MCF 10A (cell line): Measurements from ENCODE around the gene TP53AIP1. TPM values are rescaled to one million over a fixed set of nuclear protein-coding genes. Genes with fewer than 3 reads are reported as not detected.
A peak's percentile ranks its signal among the peaks of the same experiment; 100 is the strongest.

ENCODE experiments used
- BruUV-seq: library from RNA; stranded (reverse); fragments of 400-500 nt; replicated peaks from 2 replicates; lab custom pipeline; 2021; lab: Mats Ljungman, UMichigan
- CTCF ChIA-PET: fragments of 300-600 bp; sonication (Branson Sonifier 250); formaldehyde crosslinking; extraction: SDS; loops from one replicate; lab custom pipeline; 2021; ENCODE audit warnings: antibody characterized with exemption, inconsistent platforms; lab: Yijun Ruan, JAX
- POLR2A ChIA-PET: fragments of 300-600, 350-650 bp; sonication (Branson Sonifier 250); formaldehyde crosslinking; extraction: SDS; loops from one replicate; lab custom pipeline; 2020; ENCODE audit warnings: antibody characterized with exemption, inconsistent platforms; lab: Yijun Ruan, JAX
- DNase-seq: peaks from one replicate; pipeline ENCODE4 v3.0.0-alpha.2; 2018; ENCODE audit not compliant: unreplicated experiment
- H3K27ac Mint-ChIP-seq: one replicate; pipeline ENCODE4 v1.8.0; 2022; ENCODE audit warnings: mild to moderate bottlenecking, low read depth, mixed read lengths; ENCODE audit not compliant: unreplicated experiment
- H3K27me3 Mint-ChIP-seq: one replicate; pipeline ENCODE4 v1.8.0; 2022; ENCODE audit warnings: mixed read lengths; ENCODE audit not compliant: insufficient read depth, unreplicated experiment
- H3K36me3 Mint-ChIP-seq: one replicate; pipeline ENCODE4 v1.8.0; 2022; ENCODE audit warnings: mild to moderate bottlenecking, moderate library complexity, mixed read lengths; ENCODE audit not compliant: insufficient read depth, unreplicated experiment
- H3K4me1 Mint-ChIP-seq: one replicate; pipeline ENCODE4 v1.8.0; 2022; ENCODE audit warnings: mixed read lengths; ENCODE audit not compliant: insufficient read depth, unreplicated experiment
- H3K4me3 Mint-ChIP-seq: one replicate; pipeline ENCODE4 v1.8.0; 2022; ENCODE audit warnings: mild to moderate bottlenecking, moderate library complexity, mixed read lengths; ENCODE audit not compliant: unreplicated experiment
- H3K9me3 Mint-ChIP-seq: one replicate; pipeline ENCODE4 v1.8.0; 2022; ENCODE audit warnings: mixed read lengths; ENCODE audit not compliant: unreplicated experiment
- intact Hi-C: fragments of 100-400 bp; cut with micrococcal nuclease; formaldehyde crosslinking; loops from 2 replicates; pipeline ENCODE4 v1.14.1; 2022
- total RNA-seq: library from RNA; stranded (reverse); gene quantifications from 2 replicates; pipeline ENCODE4 v1.2.3, GENCODE V29; 2022
- TF ChIP-seq, protein P1 (sequence below): fragments of 200-600 bp; IDR thresholded peaks from one replicate; pipeline ENCODE4 v1.8.0; 2022; ENCODE audit warnings: antibody characterized with exemption, mild to moderate bottlenecking; ENCODE audit not compliant: unreplicated experiment

TP53AIP1 gene
- total RNA-seq, 1 experiment from 2014 or later = 4.5 TPM

DNA sequence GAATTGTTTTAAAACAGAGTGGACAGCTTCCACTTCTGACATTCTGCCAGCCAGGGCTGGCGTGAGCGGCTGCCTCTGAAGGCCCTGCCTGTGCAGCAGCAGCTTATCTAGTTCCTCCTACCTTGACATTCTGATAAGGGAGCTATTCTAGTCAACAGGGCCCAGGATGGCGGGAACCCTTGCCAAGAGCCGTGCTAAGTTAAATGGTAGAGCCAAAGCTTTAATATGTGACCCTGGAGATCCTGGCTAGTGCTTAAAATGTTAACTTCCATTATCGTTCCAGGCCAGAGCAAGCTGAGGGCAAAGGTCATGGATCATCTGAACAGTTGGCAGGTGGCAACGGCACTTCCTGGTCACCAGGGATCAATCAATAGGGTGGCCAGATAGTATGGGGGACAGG, 48.0 kb downstream of the TP53AIP1 start:
- no peak overlapping the region for H3K27ac Mint-ChIP-seq
- no peak for DNase-seq
- no peaks in the 10 kb centered on the region for H3K9me3 Mint-ChIP-seq
- POLR2A ChIA-PET = no interaction called here
- no peaks in the 10 kb centered on the region for H3K27me3 Mint-ChIP-seq
- no TSS peak for BruUV-seq
- intact Hi-C loops = no loop called here
- peaks cover 21% of the 10 kb centered on the region for H3K4me1 Mint-ChIP-seq
- CTCF ChIA-PET = interaction anchor here (0.6 to 13.1 kb wide), 3 partner anchors 10 to 615 kb away, joined by 3 to 598 read pairs (median 22); partner anchors contain the start of gene TP53AIP1
- no peaks in the 10 kb centered on the region for H3K36me3 Mint-ChIP-seq
- TF ChIP-seq, protein P1, sequence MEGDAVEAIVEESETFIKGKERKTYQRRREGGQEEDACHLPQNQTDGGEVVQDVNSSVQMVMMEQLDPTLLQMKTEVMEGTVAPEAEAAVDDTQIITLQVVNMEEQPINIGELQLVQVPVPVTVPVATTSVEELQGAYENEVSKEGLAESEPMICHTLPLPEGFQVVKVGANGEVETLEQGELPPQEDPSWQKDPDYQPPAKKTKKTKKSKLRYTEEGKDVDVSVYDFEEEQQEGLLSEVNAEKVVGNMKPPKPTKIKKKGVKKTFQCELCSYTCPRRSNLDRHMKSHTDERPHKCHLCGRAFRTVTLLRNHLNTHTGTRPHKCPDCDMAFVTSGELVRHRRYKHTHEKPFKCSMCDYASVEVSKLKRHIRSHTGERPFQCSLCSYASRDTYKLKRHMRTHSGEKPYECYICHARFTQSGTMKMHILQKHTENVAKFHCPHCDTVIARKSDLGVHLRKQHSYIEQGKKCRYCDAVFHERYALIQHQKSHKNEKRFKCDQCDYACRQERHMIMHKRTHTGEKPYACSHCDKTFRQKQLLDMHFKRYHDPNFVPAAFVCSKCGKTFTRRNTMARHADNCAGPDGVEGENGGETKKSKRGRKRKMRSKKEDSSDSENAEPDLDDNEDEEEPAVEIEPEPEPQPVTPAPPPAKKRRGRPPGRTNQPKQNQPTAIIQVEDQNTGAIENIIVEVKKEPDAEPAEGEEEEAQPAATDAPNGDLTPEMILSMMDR = no peak
- H3K4me3 Mint-ChIP-seq = no peak overlapping the region

DNA sequence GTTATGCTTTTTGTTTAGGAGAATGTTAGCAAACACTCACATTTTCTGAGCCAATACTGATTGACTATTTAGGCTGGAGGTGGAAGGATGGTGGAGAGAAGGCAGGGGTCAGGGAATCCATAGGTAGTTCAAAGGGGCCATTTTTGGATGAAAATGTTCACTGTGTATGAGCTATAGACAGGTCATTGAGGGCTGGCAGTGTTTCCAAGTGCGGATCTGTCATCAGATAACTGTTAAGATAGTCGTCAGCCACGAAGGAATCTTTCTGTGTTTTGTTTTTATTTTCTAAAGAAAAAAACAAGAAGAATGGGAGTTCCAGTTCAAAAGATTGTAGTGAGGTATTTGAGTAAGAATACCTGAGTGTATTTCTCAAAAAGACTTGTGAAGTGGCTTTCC, 48.4 kb downstream of the TP53AIP1 start:
- H3K36me3 Mint-ChIP-seq = no peaks in the 10 kb centered on the region
- H3K4me1 Mint-ChIP-seq = peaks cover 21% of the 10 kb centered on the region
- POLR2A ChIA-PET = interaction anchor here (2.6 kb wide), 1 partner anchor 10 kb away, joined by 9 read pairs; no protein-coding TSS in a partner anchor
- H3K27me3 Mint-ChIP-seq = no peaks in the 10 kb centered on the region
- BruUV-seq = no TSS peak
- TF ChIP-seq, protein P1 = no peak
- CTCF ChIA-PET = interaction anchor here (0.6 to 13.1 kb wide), 3 partner anchors 10 to 615 kb away, joined by 3 to 598 read pairs (median 22); partner anchors contain the start of gene TP53AIP1
- no peak overlapping the region for H3K27ac Mint-ChIP-seq
- DNase-seq = no peak
- no peaks in the 10 kb centered on the region for H3K9me3 Mint-ChIP-seq
- intact Hi-C loops = no loop called here
- H3K4me3 Mint-ChIP-seq = no peak overlapping the region

DNA sequence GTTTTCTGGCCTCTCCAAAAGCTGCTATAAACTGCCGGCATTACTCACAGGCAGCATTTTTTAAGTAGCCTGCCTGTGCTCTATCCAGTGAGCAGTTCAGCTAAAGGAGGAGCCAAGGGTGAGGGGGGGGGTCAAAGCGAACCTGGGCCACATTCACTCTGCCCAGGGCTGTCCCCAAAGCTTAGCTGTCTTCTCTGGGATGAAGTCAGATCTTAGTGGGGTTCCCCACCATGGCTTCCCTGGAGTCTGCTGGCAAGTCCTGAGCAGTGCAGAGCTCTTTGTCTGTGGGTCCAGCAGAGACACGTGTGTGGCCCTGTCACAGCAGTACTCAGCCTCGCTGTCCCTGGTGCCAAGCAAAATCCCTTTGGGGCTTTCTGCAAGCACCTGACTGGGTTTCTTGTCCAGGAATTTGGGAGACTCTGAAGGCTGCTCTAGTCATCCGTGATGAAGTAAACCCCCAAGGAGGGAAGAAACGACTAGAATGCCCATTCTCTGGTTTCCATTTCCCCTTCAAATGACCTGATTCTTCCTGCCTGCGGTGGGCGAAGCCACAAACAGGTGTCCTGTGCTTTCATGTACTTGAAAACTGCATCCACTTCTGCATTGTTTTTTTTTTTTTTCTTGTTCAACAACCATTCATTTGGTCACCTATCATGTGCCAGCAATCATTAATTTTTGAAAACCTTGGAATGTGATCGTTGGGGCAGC, 48.9 kb downstream of the TP53AIP1 start:
- Mint-ChIP-seq H3K36me3 (no peaks in the 10 kb centered on the region), H3K4me3 (no peak overlapping the region), H3K27me3 (no peaks in the 10 kb centered on the region), H3K27ac (no peak overlapping the region), H3K9me3 (no peaks in the 10 kb centered on the region), H3K4me1 (peaks cover 15% of the 10 kb centered on the region)
- DNase-seq = no peak
- BruUV-seq = no TSS peak
- TF ChIP-seq, protein P1 = no peak
- intact Hi-C loops = no loop called here
- ChIA-PET CTCF (interaction anchor here (0.8 to 13.1 kb wide), 5 partner anchors 9 to 57 kb away, joined by 3 to 598 read pairs (median 14); partner anchors contain the start of gene TP53AIP1), POLR2A (interaction anchor here (1.7 to 2.6 kb wide), 2 partner anchors 10 to 14 kb away, joined by 7 to 9 read pairs; no protein-coding TSS in a partner anchor)

DNA sequence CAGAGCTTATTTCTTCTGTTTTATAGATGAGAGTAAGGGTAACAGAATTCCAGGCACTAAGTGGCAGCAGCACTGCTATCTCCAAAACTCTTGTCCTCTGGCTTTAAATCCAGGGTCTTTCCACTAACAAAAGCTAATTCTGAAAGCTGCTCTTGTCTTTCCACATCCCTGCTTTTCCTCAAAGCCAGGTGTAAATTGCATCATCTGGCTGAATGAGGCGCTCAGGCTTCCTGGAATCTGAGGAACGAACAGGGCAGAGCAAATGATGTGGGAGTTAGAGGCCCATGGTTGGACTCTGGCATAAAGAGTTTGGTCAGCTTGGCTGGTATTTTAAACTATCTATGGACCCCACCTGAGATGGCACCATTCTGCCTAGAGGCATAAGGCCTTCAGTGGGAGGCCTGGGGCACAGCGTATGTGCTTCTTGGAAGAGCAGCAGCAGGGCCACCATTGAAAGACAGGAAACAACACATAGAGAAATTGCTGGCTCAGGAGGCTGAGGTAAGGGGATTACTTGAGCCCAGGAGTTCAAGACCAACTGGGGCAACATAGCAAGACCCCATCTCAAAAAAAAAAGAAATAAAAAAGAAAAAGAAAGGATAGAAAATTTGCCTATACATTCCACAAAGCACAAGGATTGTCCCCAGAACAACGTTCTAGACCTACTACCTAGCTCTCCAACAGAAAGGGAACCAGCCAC, 49.7 kb downstream of the TP53AIP1 start:
- no TSS peak for BruUV-seq
- H3K36me3 Mint-ChIP-seq = no peaks in the 10 kb centered on the region
- TF ChIP-seq, protein P1 = no peak
- intact Hi-C loops = no loop called here
- H3K4me1 Mint-ChIP-seq = peaks cover 13% of the 10 kb centered on the region
- no peak overlapping the region for H3K4me3 Mint-ChIP-seq
- H3K9me3 Mint-ChIP-seq = no peaks in the 10 kb centered on the region
- POLR2A ChIA-PET = interaction anchor here (1.7 to 2.6 kb wide), 2 partner anchors 11 to 15 kb away, joined by 7 to 9 read pairs; no protein-coding TSS in a partner anchor
- no peaks in the 10 kb centered on the region for H3K27me3 Mint-ChIP-seq
- H3K27ac Mint-ChIP-seq = no peak overlapping the region
- DNase-seq = peak; percentile 49
- CTCF ChIA-PET = interaction anchor here (0.7 to 13.1 kb wide), 6 partner anchors 8 to 439 kb away, joined by 3 to 598 read pairs (median 8); partner anchors contain the start of gene TP53AIP1
